GM21515 (cell line): ENCODE measurements around the gene PTEN.
"Not testable (repeated sequence)": the region's sequence is repeated elsewhere in the genome, so short reads cannot be mapped to it uniquely, and the experiment has no call there.

Experiments
- ATAC-seq: cut with Tn5 transposase; IDR thresholded peaks from one replicate; pipeline ENCODE4 v1.9.1; 2021; ENCODE audit not compliant: unreplicated experiment

Gene PTEN

DNA sequence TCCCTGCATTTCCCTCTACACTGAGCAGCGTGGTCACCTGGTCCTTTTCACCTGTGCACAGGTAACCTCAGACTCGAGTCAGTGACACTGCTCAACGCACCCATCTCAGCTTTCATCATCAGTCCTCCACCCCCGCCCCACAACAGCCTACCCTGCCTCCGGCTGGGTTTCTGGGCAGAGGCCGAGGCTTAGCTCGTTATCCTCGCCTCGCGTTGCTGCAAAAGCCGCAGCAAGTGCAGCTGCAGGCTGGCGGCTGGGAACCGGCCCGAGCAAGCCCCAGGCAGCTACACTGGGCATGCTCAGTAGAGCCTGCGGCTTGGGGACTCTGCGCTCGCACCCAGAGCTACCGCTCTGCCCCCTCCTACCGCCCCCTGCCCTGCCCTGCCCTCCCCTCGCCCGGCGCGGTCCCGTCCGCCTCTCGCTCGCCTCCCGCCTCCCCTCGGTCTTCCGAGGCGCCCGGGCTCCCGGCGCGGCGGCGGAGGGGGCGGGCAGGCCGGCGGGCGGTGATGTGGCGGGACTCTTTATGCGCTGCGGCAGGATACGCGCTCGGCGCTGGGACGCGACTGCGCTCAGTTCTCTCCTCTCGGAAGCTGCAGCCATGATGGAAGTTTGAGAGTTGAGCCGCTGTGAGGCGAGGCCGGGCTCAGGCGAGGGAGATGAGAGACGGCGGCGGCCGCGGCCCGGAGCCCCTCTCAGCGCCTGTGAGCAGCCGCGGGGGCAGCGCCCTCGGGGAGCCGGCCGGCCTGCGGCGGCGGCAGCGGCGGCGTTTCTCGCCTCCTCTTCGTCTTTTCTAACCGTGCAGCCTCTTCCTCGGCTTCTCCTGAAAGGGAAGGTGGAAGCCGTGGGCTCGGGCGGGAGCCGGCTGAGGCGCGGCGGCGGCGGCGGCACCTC, at the start of gene PTEN, which contains the start of gene KLLN:
Gene PTEN, plus strand, starts transcription at position 573 of the 891 bp plus-strand sequence. CDS start 845 bp downstream, outside the sequence.
Gene KLLN, minus strand, starts transcription at position 481 of the 891 bp plus-strand sequence. CDS start 1,046 bp downstream, outside the sequence.
- peak; percentile 26 for ATAC-seq

GRCh38 chr10:87816163-87816897, 47.1 kb upstream of the PTEN start:
- no peak for ATAC-seq

GRCh38 chr10:87816898-87817608, 46.4 kb upstream of the PTEN start:
- no peak for ATAC-seq

DNA sequence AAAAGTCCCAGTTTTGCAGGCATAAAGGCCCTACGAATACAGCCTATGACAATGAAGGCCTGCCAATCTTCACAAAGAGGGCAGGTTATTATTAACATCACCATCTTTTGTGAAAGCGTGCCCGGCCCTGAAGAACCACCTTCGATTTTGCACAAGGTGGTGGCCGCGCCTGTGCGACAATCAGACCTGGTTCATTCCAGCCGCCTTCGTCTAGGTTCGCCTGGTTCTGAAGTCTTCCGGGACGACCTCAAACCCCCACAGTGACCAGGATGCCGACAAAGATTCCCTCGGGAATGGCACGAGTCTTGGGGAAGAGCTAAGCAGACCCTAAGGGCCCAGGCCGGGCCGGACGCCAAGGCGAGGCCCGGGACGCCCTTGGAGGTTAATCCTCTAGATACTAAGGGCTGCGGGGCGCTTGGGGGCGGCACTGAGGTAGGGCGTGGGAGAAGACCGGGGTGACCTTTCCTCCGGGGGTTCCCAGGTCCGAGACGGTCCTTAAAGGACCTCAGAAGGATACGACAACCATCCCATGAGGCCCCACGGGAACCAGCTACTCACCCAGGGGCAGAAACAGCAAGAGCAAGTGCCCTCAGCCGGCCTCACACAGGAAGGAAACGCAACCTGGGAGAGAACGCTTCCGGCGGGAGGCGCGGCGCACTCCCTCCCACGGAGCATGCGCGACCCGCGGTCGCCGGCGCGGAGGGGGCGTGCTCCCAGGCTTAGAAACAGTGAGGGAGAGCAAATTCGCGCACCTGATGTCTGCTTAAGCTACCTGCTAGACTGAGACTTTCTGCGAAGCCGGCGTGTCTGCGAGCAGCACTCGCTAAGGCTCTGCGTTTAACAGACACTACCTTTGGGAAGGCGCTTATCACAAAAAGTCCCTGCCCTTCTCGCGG, 45.6 kb upstream of the PTEN start, which contains the start of gene ATAD1:
Gene ATAD1, minus strand, starts transcription at position 618 of the 896 bp plus-strand sequence. CDS start 3,627 bp downstream, outside the sequence.
- peak; percentile 78 for ATAC-seq

GRCh38 chr10:87818505-87819288, 44.7 kb upstream of the PTEN start:
- peak; percentile 56 for ATAC-seq

DNA sequence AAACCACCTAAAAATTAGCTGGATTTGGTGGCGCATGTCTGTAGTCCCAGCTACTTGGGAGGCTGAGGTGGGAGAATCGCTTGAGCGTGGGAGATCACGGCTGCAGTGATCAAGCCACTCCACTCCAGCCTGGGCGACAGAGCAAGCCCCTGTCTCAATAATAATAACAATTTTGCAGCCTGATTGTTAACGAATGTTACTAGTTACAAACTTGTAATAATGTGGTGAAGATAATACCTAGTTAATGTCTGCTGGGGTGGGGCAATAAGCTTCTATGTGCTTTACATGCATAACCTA, 44.2 kb upstream of the PTEN start:
- ATAC-seq = no peak

GRCh38 chr10:87826653-87827052, 36.8 kb upstream of the PTEN start:
- no peak for ATAC-seq

DNA sequence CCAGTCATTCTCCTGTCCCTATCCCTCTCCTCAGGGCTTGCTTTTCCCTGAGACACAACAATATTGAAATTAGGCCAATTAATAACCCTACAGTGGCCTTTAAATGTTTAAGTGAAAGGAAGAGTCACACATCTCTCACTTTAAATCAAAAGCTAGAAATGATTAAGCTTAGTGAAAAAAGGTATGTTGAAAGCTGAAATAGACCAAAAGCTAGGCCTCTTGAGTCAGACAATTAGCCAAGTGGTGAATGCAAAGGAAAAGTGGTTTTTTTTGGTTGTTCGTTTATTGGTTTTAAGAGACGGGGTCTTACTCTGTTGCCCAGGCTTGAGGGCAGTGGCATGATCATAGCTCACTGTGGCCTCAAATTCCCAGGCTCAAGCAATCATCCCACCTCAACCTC, 35.7 kb upstream of the PTEN start:
- no peak for ATAC-seq

- not testable (repeated sequence) for ATAC-seq
These were observed 34.4 kb upstream of the PTEN start for GRCh38 chr10:87829051-87829450.

GRCh38 chr10:87829986-87830729, 33.3 kb upstream of the PTEN start:
- ATAC-seq = no peak

DNA sequence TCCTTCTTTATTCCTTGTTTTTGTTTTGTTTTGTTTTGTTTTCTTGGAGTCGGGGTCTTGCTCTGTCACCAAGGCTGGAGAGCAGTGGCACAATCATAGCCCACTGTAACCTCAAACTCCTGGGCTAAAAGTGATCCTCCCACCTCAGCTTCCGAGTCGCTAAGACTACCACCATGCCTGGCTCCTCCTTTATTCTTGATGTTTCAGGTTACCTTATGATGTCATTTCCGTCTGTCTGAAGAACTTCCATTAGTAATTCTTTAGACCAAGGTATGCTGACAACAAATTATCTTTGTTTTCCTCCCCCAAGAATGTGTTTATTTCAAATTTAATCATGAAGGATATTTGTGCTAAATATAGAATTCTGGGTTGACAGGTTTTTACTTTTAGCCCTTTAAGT, 27.3 kb upstream of the PTEN start:
- ATAC-seq = no peak

DNA sequence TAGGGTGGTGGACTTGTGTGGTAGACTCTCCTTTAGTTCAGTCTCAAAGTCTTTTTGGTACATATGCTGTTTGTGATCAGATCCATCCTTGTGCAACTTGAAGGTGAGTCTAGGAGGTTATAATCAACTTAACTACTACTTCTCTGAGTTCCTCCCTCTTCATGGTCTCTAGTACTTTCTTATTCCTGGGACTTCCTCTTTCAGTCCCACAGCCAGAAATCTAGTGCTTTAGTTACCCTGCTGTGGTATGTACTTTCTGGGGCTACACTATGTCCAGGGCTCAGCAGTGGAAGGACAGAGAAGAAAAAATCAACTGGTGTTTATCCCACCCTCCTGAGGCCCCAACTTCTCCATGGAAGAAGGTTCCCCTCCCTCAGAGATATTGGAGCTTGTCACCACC, 26.0 kb upstream of the PTEN start:
- no peak for ATAC-seq

DNA sequence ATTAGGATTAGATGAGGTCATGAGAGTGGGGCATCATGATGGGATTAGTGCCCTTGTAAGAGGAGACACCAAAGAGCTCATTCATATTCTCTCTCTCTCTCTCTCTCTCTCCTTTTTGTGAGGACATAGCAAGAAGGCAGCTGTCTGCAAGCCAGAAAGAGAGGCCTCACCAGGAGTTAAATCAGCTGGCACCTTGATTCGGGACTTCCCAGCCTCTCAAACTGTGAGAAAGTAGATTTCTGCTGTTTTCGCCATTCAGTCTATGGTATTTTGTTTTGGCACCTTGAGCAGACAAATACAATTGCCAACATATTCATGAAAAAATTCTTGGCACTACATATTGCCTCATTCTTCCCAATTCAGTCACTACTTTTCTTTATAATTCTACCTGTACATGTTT, 24.8 kb upstream of the PTEN start:
- no peak for ATAC-seq

GRCh38 chr10:87841186-87841585, 22.2 kb upstream of the PTEN start:
- ATAC-seq = no peak

GRCh38 chr10:87842220-87842641, 21.2 kb upstream of the PTEN start:
- no peak for ATAC-seq

DNA sequence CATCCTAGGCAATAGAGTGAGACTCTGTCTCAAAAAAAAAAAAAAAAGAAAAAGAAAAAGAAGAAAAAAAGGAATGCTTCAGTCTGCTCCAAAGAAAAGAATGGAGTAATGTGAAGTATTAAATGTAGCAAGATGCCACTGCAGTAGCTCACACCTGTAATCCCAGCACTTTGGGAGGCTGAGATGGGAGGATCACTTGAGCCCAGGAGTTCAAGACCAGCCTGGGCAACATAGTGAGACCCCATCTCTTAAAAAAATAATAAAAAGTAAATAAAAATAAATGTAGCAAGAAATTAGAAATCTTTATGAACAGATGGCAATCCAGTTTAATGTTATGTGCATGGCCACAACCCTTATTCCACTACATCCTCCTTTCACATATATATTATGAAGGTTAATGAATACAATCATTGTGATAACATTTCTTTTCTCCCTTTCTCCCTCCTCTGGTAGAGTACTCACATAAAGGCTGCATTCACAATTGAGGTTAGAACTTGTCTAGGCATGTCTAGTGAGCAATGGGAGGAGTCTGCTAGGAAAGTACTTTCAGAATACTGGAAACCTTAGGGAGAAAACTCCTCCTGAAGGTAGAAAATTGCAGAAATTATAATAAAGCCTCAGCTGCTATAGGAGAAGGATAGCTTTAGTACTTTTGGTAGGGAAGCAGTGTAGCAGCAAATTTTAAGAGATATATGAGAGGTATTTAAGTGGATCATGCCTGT, 20.5 kb upstream of the PTEN start:
- no peak for ATAC-seq

- no peak for ATAC-seq
These were observed 19.7 kb upstream of the PTEN start for GRCh38 chr10:87843714-87844113.
